GM19395 (cell line): ENCODE measurements around the gene SUSD2.
"Not testable (repeated sequence)": the region's sequence is repeated elsewhere in the genome, so short reads cannot be mapped to it uniquely, and the experiment has no call there.

Source experiments
- ATAC-seq: cut with Tn5 transposase; IDR thresholded peaks from one replicate; pipeline ENCODE4 v1.9.1; 2021; ENCODE audit warnings: mild to moderate bottlenecking, moderate library complexity; ENCODE audit not compliant: unreplicated experiment

Gene SUSD2

DNA sequence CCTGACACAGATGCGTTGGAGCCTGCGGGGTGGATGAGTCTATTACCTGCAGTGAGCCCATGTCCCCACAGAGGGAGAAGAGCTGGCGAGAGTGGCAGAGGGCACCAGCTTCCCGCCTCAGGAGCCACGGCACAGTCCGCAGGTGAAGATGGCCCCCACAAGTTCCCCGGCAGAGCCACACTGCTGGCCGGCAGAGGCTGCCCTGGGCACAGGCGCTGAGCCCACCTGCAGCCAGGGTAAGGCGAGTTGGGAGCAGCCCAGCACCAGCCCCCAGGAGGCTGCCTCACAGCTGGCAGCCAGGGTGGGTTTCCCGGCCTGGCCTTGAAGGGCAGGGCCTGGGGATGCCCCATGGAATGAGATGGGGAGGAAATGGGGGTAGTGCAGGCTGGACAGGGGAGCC is 5.2 kb upstream of the SUSD2 start:
- no peak for ATAC-seq

GRCh38 chr22:24176630-24177029 is 4.7 kb upstream of the SUSD2 start:
- no peak for ATAC-seq

DNA sequence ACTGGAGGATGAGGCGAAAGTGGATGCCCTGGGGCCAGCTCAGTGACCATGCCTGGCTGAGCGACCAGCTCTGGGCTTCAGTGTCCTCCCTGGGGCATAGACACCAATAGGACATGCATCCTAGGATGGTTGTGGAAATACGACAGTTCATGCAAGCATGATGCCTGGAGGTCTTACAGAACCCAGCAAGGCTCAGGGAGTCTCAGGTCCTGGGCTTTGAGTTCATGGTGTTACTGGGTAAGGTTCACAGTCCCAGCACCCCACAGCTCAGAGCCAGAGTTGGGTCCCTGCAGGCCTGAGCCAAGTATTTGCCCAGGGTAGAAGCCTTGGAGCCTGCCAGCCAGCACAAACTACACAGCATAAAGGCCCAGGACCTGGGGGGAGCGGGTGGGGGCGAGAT is 4.2 kb upstream of the SUSD2 start:
- ATAC-seq: no peak

DNA sequence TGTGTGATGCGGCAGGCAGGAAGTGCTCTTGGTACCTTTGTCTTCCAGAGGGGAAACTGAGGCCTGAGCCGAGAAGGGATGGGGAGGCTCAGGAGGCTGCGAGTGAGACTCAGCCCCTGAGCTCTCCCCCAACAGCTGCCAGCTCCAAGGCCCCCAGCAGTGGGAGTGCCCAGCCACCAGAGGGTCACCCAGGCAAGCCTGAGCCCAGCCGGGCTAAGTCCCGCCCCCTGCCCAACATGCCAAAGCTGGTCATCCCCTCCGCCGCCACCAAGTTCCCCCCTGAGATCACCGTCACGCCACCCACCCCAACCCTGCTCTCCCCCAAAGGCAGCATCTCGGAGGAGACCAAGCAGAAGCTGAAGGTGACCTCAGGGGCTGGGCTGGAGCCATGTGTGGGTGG is 3.8 kb upstream of the SUSD2 start:
- no peak for ATAC-seq

DNA sequence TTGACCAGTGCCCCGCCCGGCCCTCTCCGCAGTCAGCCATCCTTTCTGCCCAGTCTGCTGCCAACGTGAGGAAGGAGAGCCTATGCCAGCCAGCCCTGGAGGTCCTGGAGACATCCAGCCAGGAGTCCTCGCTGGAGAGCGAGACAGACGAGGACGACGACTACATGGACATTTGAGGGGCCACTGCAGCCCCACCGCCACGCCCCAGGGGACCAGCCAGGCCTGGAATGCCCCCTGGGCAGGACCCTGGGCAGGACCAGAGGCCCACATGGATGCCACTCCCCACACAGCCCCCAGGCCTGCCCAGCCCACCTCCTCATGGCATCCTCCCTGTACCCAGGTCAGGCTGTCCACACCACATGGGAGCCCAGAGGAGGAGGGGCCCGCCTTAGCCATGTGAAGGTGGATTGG is 3.3 kb upstream of the SUSD2 start:
- no peak for ATAC-seq

GRCh38 chr22:24178502-24179440 is 2.5 kb upstream of the SUSD2 start:
- ATAC-seq: no peak

DNA sequence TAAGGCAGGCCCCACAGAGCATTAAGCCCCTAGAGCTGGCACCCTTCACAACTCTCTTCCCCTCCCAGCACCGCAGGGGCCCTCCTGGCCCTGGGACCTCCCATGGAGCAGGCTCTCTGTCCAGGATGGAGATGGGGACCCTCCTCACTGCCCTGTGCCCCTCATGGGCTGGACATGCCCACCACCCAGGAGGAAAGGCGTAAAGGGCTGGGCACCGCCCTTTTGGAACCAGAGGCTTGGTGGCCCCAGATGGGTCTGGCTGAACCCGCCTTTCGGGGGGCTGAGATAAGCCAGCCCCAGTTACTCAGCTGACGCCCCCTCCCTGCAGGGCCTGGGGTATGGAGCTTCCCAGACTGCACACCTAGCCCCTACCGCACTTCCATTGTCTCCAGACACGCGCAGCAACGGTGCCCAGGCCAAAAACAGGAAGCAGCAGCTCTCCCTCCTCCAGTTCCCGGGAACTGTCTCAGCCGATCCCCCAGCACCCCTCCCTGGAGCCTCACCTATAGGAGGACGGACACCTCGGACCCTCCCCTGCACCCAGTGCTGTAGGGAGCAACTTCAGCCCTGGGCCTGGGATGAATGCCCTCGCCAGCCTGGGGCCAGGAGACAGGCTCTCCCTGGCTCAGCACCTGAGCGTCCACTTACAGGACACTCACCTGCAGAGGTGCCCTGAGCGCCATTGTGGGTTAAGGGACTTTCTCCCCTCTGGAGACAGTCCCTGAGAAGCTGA is 1.6 kb upstream of the SUSD2 start:
- ATAC-seq: no peak

DNA sequence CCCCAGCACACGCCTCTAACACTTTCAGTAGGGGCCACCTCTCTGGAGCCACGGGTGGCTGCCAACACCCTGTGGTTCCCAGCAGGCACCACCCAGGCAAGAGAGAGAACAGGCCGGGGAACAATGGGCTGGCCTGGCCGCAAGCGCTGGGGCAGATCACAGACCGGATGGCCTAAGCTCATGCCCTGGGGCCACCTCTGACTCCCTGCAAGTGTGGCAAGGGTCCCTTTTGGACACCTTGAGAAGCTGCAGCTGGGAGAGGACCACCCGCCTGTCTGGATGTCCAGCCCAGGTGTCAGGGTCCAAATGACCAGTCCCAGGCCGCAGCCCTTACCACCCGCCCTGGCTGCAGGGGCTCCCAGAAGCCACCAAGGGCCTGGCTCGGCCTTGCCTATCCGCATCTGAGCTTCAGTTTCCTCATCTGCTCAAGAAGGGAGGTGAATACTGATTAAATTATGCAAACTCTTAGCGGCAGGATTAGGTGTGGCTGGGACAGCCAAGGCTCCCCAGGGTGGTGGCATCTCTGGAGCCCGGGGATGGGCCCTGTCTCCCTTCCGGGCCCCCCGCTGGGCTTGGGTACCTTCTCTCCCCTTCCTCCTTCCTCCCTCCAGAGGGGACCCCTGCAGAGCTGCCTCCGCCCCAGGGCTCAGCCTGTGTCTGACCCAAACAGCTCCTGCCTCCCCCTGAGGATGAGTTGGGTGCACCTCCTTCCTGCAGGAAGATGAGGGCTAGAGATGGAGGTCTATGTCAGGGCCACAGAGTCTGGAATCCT is 785 bp upstream of the SUSD2 start:
- ATAC-seq: no peak

DNA sequence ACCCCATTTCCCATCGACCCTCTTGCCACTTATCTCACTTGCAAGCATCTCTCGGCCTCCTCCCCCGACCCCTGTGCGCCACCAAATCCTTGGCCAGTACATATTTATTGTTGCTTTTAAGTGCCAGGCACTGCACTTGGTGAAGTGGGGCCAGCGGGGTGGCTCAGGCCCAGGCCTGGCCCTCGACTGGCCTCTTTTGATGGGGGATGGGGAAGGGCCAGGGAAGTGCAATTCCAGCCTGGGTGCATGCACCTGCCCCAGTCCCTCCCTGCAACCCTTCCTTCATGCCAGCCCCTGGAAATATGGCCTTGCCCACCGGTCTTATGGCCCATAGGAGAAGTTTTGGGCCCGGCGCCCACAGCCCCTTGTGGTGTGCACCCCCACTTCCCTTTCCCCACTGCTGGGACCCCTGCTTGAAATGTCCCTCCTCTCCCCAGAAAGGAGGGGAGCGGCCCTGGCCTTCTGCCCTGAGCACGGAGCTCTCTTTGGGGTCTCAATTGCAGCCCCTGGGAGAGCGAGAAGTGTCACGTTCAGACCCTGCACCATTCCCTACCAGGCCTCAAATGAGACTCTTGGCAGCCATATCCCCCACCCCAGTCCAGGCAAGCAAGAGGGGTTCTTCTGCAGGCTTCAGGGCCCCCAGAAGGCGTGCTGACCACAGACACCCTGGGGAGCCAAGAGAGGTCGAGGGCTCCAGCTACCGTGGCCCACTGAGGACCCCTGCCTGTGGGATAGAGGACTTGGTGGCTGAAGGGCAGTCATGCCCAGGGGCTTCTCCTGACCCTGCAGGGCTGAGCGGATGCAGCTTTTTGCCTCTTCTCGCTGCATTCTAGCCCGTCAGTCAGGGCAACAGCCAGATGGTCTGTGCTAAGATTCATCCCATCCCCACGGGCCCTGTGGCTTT is 961 bp downstream of the SUSD2 start:
- no peak for ATAC-seq

DNA sequence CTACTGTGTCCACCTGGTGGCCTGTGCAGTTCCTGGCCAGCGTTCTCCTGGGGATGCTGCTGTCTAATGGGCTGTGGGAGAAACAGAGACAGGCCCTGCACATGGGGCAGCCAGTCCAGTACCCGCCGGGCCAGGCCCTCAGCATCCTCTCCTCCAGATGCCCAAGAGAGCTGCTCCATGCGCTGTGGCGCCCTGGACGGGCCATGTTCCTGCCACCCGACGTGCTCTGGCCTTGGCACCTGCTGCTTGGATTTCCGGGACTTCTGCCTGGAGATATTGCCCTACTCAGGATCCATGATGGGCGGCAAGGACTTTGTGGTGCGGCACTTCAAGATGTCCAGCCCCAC is 1.6 kb downstream of the SUSD2 start:
- ATAC-seq: not testable (repeated sequence)

- no peak for ATAC-seq
These were observed 2.2 kb downstream of the SUSD2 start for GRCh38 chr22:24183321-24184031.

DNA sequence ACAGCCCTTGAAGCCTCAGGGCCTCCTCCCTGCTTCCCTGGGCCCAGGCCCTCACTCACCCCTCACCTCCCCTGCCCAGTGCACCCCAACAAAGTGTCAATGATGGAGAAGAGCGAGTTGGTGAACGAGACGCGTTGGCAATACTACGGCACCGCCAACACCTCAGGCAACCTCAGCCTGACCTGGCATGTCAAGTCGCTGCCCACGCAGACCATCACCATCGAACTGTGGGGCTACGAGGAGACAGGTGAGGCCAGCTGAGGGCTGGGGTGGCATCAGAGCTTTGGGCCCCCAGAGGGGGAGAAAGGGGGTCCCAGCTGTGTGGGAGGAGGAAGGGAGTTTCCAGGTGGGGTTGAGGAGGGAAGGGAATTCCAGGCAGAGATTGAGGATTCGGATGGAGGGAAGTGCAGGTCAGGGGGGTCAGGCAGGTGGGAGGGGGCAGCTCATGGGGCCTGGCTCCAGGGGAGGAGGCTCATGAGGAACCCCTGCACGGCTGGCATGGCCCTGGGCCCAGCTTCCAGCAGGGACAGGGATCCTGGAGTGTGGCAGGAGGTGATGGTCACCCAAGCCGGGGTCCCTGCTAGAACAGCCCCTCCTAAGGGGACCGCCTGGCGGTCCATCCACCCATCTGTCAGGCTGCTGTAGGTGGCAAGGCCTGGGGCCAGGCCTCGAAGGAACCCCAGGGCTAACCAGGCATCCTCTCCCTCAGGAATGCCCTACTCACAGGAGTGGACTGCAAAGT is 2.9 kb downstream of the SUSD2 start:
- no peak for ATAC-seq

- no peak for ATAC-seq
These were observed 3.8 kb downstream of the SUSD2 start for GRCh38 chr22:24185001-24185500.

- ATAC-seq: no peak
These were observed 4.4 kb downstream of the SUSD2 start for GRCh38 chr22:24185501-24186351.

DNA sequence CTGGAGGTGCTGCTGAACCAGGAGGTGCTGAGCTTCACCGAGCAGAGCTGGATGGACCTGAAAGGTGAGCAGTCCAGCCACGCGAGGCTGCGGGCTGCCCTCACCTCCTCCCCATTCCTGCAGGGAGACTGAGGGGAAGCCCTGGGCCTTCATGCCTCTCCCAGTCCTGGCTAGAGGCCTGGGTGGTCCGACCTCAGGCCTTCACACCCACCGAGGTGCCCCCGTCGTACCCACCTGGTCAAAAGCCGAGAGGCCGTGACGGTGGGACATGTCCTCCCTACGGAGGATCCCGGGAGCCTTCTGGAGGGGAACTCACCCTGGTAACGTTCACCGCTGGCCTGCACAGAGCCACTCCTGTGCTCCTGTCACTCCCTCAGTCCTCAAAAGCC is 5.1 kb downstream of the SUSD2 start:
- ATAC-seq: no peak

GRCh38 chr22:24186892-24187670 is 5.8 kb downstream of the SUSD2 start:
- no peak for ATAC-seq
